K562 (cell line): ENCODE results near the gene SLC35E2B. TPM values are rescaled to one million over a fixed set of nuclear protein-coding genes. Genes with fewer than 3 reads are reported as not detected.
A peak's percentile ranks its signal among the peaks of the same experiment; 100 is the strongest.
"Not testable (repeated sequence)": the region's sequence is repeated elsewhere in the genome, so short reads cannot be mapped to it uniquely, and the experiment has no call there.

Experiments used
- ATAC-seq: fragments of 200-7000 bp; cut with Tn5 transposase; 3 replicates; pipeline ENCODE4 v1.9.1; 2020; ENCODE audit warnings: moderate library complexity
- BruUV-seq: library from RNA; stranded (reverse); fragments of 400-500 nt; replicated peaks from 2 replicates; lab custom pipeline; 2021; lab: Mats Ljungman, UMichigan
- CTCF ChIA-PET: fragments of 300-600 bp; formaldehyde crosslinking; extraction: SDS; loops from one replicate; lab custom pipeline; 2021; ENCODE audit warnings: low intra/inter-chr PET ratio; lab: Yijun Ruan, JAX
- POLR2A ChIA-PET: fragments of 300-600, 350-650 bp; sonication (Branson Sonifier 250); formaldehyde crosslinking; extraction: SDS; loops from one replicate; lab custom pipeline; 2021; ENCODE audit warnings: antibody characterized with exemption, inconsistent platforms; lab: Yijun Ruan, JAX
- DNase-seq, 4 experiments: peaks; one replicate each; pipeline versions ENCODE4 v3.0.0 to v3.0.0-alpha.2; 2011 to 2018; ENCODE audit warnings: low spot score in 3 of 4, mixed read lengths in 3 of 4; ENCODE audit errors: extremely low read depth in 1 of 4
- FAIRE-seq: peaks from 2 replicates; lab custom pipeline; 2011; peaks lifted over from hg19 to GRCh38; lab: Jason Lieb, UNC
- H2AFZ ChIP-seq: 2 replicates; pipeline ENCODE4 v1.6.0; 2011; ENCODE audit warnings: low read depth, low read length, control low read depth, inconsistent platforms
- H3K27ac ChIP-seq: fragments of 200-600 bp; 3 replicates; pipeline ENCODE4 v1.8.0; 2011; ENCODE audit warnings: low read depth, mild to moderate bottlenecking, control low read depth, inconsistent platforms, low read length, moderate library complexity, mixed read lengths; ENCODE audit errors: extremely low read depth
- H3K27me3 ChIP-seq, 2 experiments: fragments of 300-600 bp in 1 of 2; 2 replicates in 1 of 2; 3 replicates in 1 of 2; pipeline versions ENCODE4 v1.6.0 to v1.8.0; 2011; ENCODE audit warnings: inconsistent platforms in 2 of 2, low read length in 2 of 2, mild to moderate bottlenecking in 1 of 2, mixed read lengths in 1 of 2, moderate library complexity in 1 of 2; ENCODE audit not compliant: control insufficient read depth in 2 of 2, insufficient read depth in 2 of 2
- H3K36me3 ChIP-seq: fragments of 300-600 bp; 3 replicates; pipeline ENCODE4 v1.8.0; 2011; ENCODE audit warnings: mild to moderate bottlenecking, low read length, inconsistent platforms; ENCODE audit not compliant: control insufficient read depth, insufficient read depth
- H3K4me1 ChIP-seq, 2 experiments: fragments of 200-600 bp in 1 of 2; replicated peaks in 1 of 2; 2 replicates in 1 of 2; 3 replicates in 1 of 2; pipeline versions ENCODE4 v1.5.1 to v1.8.0; 2011; ENCODE audit warnings: inconsistent platforms in 2 of 2, low read length in 2 of 2, mild to moderate bottlenecking in 1 of 2, mixed read lengths in 1 of 2, moderate library complexity in 1 of 2; ENCODE audit not compliant: control insufficient read depth in 2 of 2, insufficient read depth in 2 of 2
- H3K4me2 ChIP-seq: 2 replicates; pipeline ENCODE4 v1.6.1; 2011; ENCODE audit warnings: low read length, control low read depth, inconsistent platforms, mixed read lengths; ENCODE audit not compliant: insufficient read depth
- H3K4me3 ChIP-seq: fragments of 200-600 bp; sonication (generic), shearing (Covaris generic); 2 replicates; pipeline ENCODE4 v1.5.1; 2016; ENCODE audit warnings: control low read depth, inconsistent platforms
- H3K79me2 ChIP-seq: fragments of 200-600 bp; 3 replicates; pipeline ENCODE4 v1.8.0; 2011; ENCODE audit warnings: low read length, inconsistent platforms; ENCODE audit not compliant: control insufficient read depth, insufficient read depth
- H3K9ac ChIP-seq, 2 experiments: 2 replicates each; pipeline versions ENCODE4 v1.6.0 to v1.6.1; 2011; ENCODE audit warnings: low read depth in 2 of 2, low read length in 2 of 2, control low read depth in 1 of 2, inconsistent platforms in 1 of 2, mild to moderate bottlenecking in 1 of 2, mixed read lengths in 1 of 2; ENCODE audit not compliant: insufficient read depth in 1 of 2
- H3K9me1 ChIP-seq: one replicate; pipeline ENCODE4 v1.6.0; 2011; ENCODE audit warnings: inconsistent platforms, mild to moderate bottlenecking, low read length, moderate library complexity; ENCODE audit not compliant: control insufficient read depth, insufficient read depth
- H3K9me3 ChIP-seq: replicated peaks from 2 replicates; pipeline ENCODE4 v1.5.1; 2011; ENCODE audit warnings: low read depth, low read length, inconsistent platforms; ENCODE audit not compliant: control insufficient read depth, insufficient read depth
- H4K20me1 ChIP-seq: replicated peaks from 2 replicates; pipeline ENCODE4 v1.6.1; 2011; ENCODE audit warnings: low read length, inconsistent platforms, mixed read lengths; ENCODE audit not compliant: control insufficient read depth, insufficient read depth
- WGBS: fragments of 100-300 bp; shearing (Covaris generic); methylation state at CpG from one replicate; pipeline ENCODE4 v1.1.6; 2016; ENCODE audit warnings: low coverage, mixed read lengths; ENCODE audit not compliant: insufficient coverage; ENCODE audit errors: missing lambda C conversion rate; 5-methylcytosine and 5-hydroxymethylcytosine counted together
- in situ Hi-C: fragments of 300-500 bp; cut with MboI; formaldehyde crosslinking; loops from 4 replicates; pipeline ENCODE4 v1.15.0; 2018; ENCODE audit warnings: inconsistent platforms, mixed read lengths
- intact Hi-C: fragments of 100-400 bp; cut with micrococcal nuclease; formaldehyde crosslinking; loops from 2 replicates; pipeline ENCODE4 v1.14.2; 2022
- polyA plus RNA-seq, 8 experiments: library from polyadenylated mRNA; depleted of rRNA in 4 of 8; stranded (reverse) in 5 of 8; unstranded in 3 of 8; fragments of >200 nt; fragmentation: Nextera tagmentation in 2 of 8; fragmentation: Illumina TruSeq in 1 of 8; extraction: Ambion mirVana in 2 of 8; extraction: Trizol in 1 of 8; gene quantifications; 2 replicates each; pipeline versions ENCODE4 v1.2.1 to v1.2.3, GENCODE V29; 2011 to 2014; ENCODE audit warnings: inconsistent platforms in 1 of 8, missing spikeins in 1 of 8
- total RNA-seq, 7 experiments: library from RNA; depleted of rRNA in 6 of 7; stranded (reverse); fragments of >200 nt in 6 of 7; fragmentation: Illumina TruSeq in 2 of 7; extraction: Trizol in 2 of 7; gene quantifications; 2 replicates each; pipeline versions ENCODE4 v1.2.1 to v1.2.3, GENCODE V29; 2011 to 2021; ENCODE audit warnings: low replicate concordance in 1 of 7

Gene SLC35E2B
- total and polyA plus RNA-seq, 9 of the 15 experiments (the other 6 are each of a cell fraction or from before 2014, with no cell fraction given), result 4.7 to 44.6 (median 20.7) TPM

DNA sequence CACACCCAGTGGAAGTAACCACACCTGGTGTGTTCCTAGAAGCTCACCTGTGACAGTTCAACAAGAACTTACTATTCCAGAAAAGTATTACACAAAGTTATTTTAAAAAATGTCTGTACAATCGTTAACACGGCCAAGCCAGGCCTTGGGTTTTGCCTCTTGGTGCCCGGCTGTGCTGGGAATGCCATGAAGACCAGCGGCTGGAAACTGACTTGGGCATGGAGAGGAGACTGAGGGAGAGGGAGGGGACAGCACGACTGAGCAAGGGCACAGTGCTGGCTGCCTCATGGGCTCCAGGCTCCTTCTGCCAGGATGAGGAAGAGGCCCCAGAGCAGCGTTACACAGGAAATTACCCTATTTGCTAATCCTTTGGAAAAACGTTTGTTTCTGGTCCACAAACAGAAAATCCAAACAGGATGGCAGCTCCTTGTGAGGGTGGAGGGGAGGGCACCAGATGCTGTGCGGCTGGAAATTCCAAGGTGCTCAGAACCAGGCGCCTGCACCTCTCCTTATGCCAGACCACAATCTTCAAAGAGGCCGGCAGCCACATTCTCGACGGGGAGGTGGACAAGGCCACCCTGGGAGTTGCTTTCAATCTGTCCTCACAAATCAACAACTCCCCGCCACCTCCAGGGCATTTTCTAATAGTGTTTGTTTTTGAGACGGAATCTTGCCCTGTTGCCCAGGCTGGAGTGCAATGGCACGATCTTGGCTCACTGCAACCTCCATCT lies 29.6 kb downstream of the SLC35E2B start:
- H3K9me3 ChIP-seq, H3K9me1 ChIP-seq, intact Hi-C loops, H3K4me3 ChIP-seq, POLR2A ChIA-PET, CTCF ChIA-PET, FAIRE-seq, H3K79me2 ChIP-seq, in situ Hi-C loops, BruUV-seq, ATAC-seq, H2AFZ ChIP-seq, H3K27me3 ChIP-seq, H3K4me2 ChIP-seq, DNase-seq, H3K27ac ChIP-seq, H4K20me1 ChIP-seq: not testable (repeated sequence)
- Histone ChIP-seq H3K9ac (peak overlapping the region in 1 of 2 experiments; percentile 74; a peak in 1 of 4 replicates), H3K4me1 (peaks cover 2 to 20% of the 10 kb centered on the region in 2 experiments; a peak in 4 of 5 replicates), H3K36me3 (peaks cover 20% of the 10 kb centered on the region; the same call in 2 of the 3 replicates)
- WGBS, result 70% methylated on average over 15 of the region's 15 CpGs

DNA sequence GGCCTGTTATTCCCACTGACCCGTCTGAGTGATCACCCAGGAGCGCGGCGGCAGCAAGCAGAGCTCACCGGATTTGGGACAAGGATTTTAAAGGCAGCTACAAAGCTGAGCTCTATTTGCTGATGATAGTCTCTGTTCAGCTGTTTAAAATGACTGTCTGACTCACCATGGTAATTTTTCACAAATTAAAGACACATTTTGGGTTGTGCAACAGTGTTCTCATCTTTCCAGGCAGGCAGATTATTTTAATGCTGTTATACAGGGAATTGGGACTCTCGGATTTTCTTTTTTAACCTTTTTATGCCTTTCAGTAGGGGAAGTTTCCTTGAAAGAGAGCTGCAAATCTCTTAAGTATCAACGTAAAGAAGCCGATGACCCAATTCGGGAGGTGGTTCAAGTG lies 30.2 kb downstream of the SLC35E2B start:
- POLR2A ChIA-PET, H3K27ac ChIP-seq, H3K4me3 ChIP-seq, H4K20me1 ChIP-seq, CTCF ChIA-PET, intact Hi-C loops, H2AFZ ChIP-seq, H3K27me3 ChIP-seq, H3K9me1 ChIP-seq, ATAC-seq, H3K79me2 ChIP-seq, in situ Hi-C loops, BruUV-seq, H3K9me3 ChIP-seq, FAIRE-seq, H3K9ac ChIP-seq, DNase-seq, H3K4me2 ChIP-seq: not testable (repeated sequence)
- Histone ChIP-seq H3K36me3 (peaks cover 18% of the 10 kb centered on the region; the same call in 2 of the 3 replicates), H3K4me1 (peaks cover 2 to 20% of the 10 kb centered on the region in 2 experiments; a peak in 4 of 5 replicates)
- 85% methylated on average over 7 of the region's 9 CpGs for WGBS
